Inflammatory macrophage treated with lipopolysaccharide for 4 hours (primary cell): ENCODE data around the gene SRP72.
"Not testable (repeated sequence)": the region's sequence is repeated elsewhere in the genome, so short reads cannot be mapped to it uniquely, and the experiment has no call there.

Experiments
- DNase-seq: peaks from one replicate; pipeline ENCODE4 v3.0.0-alpha.2; 2020

Gene SRP72, protein sequence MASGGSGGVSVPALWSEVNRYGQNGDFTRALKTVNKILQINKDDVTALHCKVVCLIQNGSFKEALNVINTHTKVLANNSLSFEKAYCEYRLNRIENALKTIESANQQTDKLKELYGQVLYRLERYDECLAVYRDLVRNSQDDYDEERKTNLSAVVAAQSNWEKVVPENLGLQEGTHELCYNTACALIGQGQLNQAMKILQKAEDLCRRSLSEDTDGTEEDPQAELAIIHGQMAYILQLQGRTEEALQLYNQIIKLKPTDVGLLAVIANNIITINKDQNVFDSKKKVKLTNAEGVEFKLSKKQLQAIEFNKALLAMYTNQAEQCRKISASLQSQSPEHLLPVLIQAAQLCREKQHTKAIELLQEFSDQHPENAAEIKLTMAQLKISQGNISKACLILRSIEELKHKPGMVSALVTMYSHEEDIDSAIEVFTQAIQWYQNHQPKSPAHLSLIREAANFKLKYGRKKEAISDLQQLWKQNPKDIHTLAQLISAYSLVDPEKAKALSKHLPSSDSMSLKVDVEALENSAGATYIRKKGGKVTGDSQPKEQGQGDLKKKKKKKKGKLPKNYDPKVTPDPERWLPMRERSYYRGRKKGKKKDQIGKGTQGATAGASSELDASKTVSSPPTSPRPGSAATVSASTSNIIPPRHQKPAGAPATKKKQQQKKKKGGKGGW

DNA sequence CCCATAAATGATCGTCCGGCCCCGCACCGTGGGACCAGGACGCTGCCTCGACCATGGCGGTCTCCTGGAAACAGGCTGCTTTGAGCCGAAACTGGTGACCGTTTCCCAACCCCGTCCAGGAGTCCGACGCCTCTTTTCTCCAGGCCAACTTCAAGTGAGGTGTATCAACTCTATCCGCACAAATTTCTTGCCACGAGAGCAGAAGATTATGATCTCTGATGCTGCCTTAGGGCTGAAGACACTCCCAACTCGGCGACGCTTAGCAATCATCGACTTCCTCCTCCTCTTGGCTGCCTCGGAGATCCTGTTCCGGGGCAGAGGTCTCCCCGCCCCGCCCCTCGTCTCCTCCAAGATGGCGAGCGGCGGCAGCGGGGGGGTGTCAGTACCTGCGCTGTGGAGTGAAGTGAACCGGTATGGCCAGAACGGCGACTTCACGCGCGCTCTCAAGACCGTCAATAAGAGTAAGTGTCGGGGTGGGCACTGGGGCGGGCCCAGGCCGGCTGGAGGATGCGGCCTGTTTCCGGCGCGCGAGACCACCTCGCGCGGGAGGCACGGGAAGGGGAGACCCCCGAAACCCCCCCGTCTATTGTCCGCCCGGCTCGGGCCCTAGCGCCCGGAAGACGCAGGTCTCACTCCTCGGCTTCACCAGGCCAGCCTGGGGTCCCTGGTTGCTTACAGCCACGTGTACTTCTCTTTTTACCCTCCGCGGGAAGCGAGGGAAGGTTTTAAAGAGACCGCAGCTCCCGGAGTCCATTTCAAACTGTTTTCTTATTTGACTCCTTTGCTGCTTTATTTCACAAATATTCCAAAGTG lies at the start of gene SRP72:
SRP72 (plus strand) TSS at position 334 of the 813 bp plus-strand sequence; CDS start at position 353, 19 bp downstream.
- peak; percentile 90 for DNase-seq

DNA sequence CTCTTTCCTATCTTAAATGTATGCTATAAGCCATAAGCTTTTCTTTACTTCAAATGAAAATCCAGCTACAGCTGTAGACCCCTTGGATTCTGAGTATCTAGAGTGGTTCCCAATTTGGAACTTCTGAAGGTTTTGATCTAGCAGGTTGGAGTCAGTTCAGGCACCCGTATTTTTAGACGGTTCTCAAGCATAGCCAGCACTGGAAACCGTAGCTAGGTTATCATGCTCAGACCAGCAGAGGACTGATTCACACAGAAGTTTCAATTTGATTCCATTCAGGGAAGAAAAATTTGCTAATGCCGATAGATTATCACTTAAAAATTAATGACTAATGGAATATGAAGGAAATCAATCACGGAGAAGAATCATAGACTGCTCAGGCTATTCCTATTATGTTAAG lies 43.2 kb upstream of the SRP72 start:
- DNase-seq: no peak

DNA sequence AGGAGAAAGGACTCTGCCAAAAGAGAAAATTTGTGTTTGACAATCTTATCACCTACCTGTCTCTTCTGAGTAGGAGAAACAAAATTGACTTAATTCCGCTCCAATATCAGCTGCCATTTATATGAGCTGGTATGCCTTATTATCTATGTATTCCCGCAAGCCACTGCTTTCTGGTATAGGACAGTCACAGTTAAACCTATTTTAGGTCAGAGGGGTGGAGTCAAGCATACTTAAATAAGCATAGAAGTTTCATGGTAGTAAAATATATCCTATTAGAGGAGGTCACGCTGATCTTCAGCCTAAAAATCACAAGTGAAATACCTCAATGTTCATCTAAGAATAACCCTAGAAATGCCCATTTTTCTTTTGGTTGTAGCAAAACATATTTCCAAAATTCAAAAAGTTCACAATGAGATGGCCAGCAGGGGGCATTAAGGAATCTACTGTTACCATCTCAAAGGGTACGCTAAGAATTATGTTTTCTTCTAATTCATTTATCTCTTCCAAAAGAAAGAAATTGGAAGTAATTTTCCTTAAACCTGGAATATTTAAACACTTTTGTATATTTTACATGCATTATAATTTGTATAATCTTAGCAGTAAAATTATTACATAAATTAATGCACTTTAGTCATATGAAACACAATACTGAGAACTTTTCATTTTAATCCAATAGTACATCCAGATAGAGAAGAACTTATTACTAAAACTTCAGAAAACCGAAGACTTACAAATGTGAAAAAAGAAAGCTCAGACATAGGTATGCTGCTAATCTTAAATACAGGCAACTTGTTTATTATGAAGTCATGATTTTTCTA lies 42.5 kb upstream of the SRP72 start:
- DNase-seq: peak; percentile 49

DNA sequence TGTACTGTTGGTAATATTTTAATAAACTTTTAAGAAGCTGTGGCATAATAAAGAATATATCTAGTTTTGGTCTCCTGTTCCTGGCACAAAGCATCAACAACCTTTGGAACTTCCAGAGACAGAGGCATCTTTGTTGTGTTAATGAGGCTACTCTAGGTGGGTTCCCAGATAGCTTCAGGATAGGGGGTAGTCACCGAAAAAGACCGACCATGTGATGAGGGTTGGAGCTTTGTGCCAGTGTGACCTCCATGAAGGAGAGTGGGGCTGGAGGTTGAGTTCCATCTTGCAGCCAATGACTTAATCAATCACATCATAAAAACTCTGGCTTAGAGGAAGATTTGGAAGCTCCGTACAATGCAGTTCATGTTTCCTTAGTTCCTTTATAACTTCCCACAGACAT lies 41.9 kb upstream of the SRP72 start:
- no peak for DNase-seq

DNA sequence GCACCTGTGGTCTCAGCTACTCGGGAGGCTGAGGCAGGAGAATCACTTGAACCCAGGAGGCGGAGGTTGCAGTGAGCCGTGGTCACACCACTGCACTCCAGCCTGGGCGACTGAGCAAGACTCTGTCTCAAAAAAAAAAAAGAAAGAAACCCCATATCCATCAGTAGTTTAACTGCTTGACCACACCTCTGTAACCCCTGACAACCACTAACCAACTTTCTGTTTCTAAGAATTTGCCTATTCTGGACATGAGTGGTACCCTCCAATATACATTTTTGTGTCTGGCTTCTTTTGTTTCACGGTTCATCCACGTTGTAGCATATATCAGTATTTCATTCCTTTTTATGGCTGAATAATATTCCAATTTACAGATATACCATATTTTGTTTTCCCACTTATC lies 41.1 kb upstream of the SRP72 start:
- DNase-seq: no peak

DNA sequence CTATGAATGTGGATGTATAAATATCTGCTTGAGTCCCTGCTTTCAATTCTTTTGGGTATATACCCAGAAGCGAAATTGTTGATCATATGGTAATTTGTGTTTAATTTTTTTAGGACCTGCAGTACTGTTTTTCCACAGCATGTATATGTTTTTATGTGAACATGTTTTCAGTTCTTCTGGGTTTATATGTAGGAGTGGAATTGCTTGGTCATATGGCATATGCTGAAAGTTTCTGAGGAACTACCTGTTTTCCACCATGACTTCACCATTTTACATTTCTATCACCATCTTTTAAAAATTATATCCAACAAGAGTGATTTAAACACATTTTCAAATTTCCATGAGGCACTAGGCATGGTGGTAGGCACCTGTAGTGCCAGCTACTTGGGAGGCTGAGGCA lies 40.2 kb upstream of the SRP72 start:
- no peak for DNase-seq

DNA sequence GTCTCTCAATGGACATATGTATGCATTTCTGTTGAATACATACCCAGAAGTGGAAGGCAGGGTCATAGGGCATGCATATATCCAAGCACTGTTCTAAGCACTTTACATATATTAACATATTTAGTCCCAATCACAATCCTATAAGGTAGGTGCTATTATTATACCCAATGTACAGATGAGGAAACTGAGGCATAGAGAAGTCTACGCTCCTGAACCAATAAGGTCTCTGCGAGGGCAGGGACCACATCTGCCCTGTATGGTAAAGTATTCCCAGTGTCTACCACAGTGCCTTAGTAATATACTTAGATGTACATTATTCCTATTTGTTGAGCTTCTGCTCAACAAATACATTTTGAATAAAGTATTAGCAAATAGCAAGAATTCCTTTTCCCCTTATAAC lies 37.2 kb upstream of the SRP72 start:
- DNase-seq: no peak

DNA sequence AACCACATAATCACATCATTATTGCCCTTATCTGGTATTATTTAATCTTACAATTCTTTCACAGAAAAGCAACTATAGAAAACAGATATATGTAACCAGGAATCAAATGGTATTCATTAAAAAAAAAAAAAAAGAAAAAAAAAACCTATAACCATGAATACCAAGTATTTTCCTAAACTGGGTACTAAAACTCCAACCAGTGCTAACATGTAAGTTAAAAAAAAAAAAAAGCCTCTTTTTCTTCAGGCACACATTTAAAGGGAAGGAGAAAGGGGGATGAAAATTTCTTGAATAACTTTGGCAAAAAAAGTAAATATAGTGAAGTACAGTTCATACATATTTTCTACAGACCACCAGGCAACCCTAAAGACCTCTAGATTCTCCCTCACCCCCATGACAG lies 34.1 kb upstream of the SRP72 start:
- DNase-seq: no peak

DNA sequence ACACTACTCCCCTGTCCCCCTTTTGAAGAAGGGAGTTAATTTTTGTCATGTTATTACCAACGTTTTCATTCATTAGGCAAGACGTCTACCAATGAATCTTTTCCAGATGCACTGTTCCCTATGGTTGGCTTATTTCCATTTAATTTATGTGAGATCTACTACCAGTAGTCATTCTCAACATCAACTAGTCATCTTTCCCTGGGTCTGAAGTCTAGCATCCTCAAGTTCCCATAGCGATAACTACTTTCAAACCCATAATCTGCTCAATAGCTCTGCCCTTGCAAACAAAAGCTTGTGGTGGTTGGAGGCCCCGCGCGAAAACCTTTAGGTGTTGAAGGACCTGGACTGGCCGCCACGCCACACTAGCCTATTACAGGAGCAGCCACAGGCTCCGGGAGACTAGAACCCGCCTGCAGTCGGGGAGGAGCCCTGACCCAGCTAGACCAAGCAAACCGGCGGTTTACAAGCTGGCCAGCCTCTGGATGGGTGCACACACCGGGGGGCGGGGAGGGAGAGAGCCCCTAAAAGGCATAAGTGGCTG lies 32.7 kb upstream of the SRP72 start:
- DNase-seq: peak; percentile 32

DNA sequence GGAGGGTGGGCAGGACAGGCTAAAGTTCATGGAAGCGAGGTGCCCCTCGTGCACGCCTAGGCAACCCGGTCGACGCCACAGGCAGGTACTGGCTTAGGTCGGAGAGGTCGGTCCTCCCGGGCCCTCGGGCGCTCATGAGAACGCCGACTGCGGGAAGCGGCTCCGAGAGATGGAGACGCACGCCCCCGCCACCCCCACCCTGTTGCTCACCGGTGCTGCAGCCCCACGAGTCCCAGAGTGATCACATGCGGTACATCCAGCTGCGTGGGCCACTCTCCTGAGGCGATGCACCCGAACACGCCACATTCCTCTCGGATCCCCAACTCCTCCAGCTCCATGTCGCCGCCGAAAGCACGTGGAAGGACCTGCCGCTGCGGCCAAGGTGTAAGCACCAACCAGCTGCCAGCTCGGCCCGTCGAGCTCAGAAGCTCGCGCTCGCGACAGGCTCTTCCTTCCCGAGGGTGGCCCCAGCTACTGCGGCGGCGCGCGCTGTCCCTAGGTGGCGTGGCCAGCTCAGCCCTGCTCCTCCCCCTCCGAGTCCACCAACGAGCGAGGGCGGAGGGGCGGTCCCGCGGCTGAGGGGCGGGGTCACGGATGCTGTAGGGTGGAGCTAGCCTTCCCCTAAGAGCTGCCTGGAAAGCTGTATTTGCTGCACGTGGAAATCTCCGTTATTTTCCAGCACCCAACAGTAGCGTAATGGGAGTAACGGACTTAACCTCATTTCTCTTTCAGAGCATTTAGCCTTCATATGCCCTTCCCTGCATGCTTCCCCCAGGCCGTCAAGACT lies 32.1 kb upstream of the SRP72 start, which contains the start of gene PPAT:
PPAT (minus strand) TSS at position 476 of the 787 bp plus-strand sequence; CDS start at position 338, 138 bp downstream.
- peak; percentile 98 for DNase-seq

DNA sequence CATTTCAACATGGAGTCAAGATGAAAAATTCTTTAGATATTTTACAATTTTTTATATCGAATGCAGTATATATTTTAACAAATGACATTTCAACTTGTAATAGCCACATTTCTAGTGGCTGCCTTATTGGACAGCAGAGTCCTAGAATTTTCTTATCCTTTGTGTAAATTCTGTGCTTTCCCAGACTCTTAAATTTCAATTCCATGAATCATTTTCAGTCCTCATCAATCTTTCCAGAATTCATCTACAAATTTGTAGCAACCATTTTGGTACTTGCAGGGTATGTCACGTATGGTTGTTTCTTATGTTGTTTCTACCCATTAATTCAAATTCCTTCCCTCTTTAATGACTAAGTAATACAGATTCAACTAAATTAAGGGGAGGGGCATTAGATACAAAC lies 28.7 kb upstream of the SRP72 start:
- DNase-seq: no peak

DNA sequence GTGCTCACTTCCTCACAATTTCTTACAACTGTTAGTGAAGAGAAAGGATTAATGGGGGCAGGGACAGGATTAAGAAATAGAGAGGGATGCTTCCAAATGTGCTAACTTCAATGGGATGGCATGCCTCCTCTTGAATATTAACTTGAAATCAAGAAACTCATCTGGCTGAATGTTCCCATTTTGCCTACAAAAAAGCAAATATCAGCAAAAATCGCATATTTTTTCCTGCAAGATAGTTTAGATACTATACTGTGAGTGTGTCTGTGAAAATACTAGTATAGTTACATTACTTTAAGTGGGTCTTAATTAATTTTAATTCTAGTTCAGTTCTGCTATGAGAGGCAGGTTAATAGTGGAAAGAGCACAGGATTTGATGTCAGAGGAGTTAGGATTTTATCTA lies 26.4 kb upstream of the SRP72 start:
- no peak for DNase-seq

DNA sequence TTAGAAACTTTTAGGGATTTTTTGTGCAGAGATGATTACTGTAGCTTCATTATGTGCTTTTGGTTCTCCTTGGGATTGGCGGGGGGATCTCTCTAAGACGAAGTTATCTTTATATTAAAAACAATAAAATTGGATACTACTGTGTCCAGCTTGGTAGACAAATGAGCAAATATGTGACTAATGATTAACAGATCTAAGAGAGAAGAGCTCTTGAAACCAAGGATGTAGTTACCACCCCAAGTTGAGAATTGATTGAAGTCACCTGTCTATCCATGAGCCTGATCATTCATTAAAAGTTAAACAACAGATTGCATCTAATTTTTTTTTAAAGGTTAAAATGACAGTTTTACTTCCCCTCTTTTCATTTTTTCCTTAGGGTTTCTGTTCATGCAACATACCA lies 22.7 kb upstream of the SRP72 start:
- DNase-seq: no peak

DNA sequence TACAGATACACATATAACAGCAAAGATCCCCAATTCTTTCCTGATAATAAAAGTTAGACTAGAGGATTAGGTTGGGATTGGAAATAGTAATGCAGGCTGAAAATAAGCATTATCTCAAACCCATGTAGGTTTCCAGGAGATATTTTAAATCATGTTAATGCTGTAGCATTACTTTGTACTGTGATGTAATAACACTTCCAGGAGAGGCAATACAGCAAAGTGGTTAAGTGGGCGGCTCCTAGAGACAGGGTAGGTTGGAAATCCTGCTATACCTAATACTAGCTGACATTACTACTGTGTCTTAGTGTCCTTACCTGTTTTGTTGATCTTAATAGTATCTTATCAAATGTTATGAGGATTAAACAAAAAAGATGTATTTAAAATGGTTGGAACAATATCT lies 21.7 kb upstream of the SRP72 start:
- DNase-seq: no peak

DNA sequence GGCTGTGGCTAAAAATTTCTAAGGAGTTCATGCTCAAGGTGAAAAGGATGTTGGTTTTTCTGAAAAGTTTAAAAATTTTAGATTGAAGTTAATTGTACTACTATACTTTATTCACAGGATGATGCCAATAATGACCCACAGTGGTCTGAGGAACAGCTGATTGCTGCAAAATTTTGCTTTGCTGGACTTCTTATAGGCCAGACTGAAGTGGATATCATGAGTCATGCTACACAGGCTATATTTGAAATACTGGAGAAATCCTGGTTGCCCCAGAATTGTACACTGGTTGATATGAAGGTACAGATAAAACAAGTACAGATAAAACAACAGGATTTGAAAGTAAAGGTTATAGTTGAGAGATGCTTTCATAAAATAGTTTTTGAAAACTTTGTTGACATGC lies 19.1 kb upstream of the SRP72 start:
- no peak for DNase-seq

DNA sequence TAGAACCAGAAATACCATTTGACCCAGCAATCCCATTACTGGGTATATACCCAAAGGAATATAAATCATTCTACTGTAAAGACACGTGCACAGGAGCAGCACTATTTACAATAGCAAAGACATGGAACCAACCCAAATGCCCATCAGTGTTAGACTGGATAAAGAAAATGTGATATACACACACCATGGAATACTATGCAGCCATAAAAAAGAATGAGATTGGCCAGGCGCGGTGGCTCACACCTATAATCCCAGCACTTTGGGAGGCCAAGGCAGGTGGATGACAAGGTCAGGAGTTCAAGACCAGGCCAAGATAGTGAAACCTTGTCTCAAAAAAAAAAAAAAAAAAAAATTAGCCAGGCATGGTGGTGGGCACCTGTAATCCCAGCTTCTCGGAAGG lies 17.9 kb upstream of the SRP72 start:
- not testable (repeated sequence) for DNase-seq

DNA sequence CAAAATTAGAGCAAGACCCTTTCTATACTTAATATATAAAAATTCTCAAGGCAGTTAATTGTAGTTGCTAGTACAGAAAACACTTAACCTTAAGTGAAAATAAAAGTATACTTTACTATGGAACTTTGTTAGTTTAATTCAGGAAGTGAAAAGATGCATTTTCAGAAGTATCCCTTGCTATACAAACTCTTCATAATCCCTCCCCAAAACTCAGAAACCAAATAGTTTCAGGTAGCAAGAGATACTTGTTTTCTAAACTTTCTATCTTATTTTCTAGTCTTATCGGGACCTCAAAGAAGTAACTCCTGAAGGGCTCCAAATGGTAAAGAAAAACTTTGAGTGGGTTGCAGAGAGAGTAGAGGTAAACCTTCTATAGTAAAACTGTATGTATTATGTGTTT lies 17.1 kb upstream of the SRP72 start:
- no peak for DNase-seq

DNA sequence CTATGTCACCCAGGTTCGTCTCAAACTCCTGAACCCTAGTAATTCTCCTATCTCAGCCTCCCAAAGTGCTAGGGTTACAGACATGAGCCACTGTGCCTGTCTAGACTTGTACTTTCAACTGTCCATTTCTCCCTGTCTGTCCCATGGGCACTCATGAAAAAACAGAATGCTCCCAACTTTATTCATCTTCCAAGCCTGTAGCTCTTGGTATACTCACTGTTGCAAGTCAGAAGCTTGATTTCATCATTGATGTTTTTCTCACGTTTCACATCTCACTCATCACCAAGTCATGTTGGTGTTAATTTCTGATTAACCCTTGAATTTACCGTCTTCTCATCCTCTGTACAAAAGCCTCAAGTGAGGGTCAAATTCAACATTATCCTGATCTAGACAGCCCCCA lies 7.3 kb upstream of the SRP72 start:
- no peak for DNase-seq

DNA sequence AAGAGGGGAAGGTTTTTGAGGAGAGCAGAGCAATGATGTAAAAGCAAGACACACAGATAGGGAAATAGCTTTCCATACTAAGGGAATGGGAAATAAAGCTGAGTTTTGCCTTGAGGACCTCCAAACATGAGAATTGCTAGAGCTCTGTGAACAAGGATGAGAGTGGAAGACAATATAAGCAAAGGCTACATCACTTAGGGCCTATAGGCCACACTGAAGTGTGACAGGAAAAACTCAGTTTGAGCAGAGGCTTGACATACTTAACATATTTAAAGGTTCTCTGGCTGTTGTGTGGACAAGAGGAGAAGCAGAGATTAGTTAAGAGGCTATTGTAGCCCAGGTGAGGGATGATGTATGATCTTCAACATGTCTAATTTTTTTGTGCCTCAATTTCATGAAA lies 5.3 kb upstream of the SRP72 start:
- no peak for DNase-seq

DNA sequence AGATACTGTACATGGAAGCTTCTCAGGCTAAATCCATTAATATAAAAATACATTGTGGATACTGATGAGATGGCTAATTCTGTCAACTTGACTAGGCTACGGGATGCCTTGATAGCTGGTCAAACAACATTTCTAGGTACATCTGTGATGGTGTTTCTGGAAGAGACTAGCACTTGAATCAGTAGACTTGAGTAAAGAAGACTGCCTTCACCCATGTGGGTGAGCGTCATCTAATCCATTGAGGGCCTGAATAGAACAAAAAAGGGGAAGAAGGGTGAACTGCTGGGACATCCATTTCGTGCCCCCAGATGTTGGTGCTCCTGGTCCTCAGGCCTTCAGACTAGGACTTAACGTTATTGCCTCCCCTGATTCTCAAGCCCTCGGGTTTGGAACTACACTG lies 3.7 kb upstream of the SRP72 start:
- DNase-seq: no peak

DNA sequence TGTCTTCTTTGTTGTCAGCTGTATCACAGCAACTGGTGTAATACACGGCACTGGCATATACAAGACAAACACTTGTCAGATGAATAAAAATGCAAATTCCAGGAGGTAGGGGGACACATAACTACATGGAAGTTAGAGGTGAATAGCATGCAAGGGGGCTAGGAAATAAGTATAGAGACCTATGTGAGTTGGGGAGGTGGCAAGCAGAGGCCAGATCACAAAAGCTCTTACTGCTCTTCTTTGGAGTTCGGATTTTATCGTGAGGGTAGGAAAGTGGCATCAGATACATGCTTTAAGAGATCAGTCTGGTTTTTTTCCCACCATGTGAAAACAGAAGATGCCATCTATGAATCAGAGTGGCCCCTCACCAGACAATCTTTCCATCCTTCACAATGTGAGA lies 2.8 kb upstream of the SRP72 start:
- no peak for DNase-seq
